GM12891 (cell line): ENCODE data around the gene TBC1D32.

ENCODE experiments used
- PAX5 ChIP-seq: IDR thresholded peaks from 2 replicates; pipeline ENCODE4 v1.6.1; 2011; ENCODE audit warnings: low read length, moderate library complexity, mild to moderate bottlenecking; ENCODE audit not compliant: insufficient read depth, severe bottlenecking
- POLR2A ChIP-seq: IDR thresholded peaks from 2 replicates; pipeline ENCODE4 v1.6.1; 2011; ENCODE audit warnings: low read depth, low read length, control low read depth
- POLR2AphosphoS5 ChIP-seq: IDR thresholded peaks from 2 replicates; pipeline ENCODE4 v1.6.1; 2011; ENCODE audit warnings: low read depth, low read length, control low read depth
- SPI1 ChIP-seq: IDR thresholded peaks from 2 replicates; pipeline ENCODE4 v1.6.1; 2011; ENCODE audit warnings: low read depth, low read length, control low read depth
- TAF1 ChIP-seq: IDR thresholded peaks from 2 replicates; pipeline ENCODE4 v1.6.1; 2011; ENCODE audit warnings: low read depth, low read length, control low read depth

DNA sequence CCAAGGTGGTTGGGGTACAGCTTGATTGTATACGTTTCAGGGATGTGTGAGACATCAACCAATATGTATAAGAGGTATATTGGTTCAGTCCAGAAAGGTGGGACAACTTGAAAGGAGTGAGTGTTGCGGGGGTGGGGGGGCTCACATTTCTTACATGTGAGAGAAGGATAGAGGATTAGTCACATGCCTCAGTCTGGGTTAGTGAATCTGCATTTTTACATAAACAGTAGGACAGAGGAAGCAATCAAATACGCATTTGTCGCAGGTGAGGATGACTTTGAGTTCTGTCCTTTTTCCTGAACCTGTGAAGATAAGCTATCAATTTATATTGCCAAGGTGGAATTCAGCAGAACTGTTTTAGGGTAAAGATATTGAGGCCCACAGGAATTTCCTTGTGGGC lies 42.1 kb upstream of the TBC1D32 start:
- TF ChIP-seq POLR2A = no peak
- TF ChIP-seq POLR2AphosphoS5 = no peak
- TF ChIP-seq TAF1 = no peak
- TF ChIP-seq PAX5 = no peak
- no peak for TF ChIP-seq SPI1
